Measurements from ENCODE around the gene SLC4A5.

The SLC4A5 gene

DNA sequence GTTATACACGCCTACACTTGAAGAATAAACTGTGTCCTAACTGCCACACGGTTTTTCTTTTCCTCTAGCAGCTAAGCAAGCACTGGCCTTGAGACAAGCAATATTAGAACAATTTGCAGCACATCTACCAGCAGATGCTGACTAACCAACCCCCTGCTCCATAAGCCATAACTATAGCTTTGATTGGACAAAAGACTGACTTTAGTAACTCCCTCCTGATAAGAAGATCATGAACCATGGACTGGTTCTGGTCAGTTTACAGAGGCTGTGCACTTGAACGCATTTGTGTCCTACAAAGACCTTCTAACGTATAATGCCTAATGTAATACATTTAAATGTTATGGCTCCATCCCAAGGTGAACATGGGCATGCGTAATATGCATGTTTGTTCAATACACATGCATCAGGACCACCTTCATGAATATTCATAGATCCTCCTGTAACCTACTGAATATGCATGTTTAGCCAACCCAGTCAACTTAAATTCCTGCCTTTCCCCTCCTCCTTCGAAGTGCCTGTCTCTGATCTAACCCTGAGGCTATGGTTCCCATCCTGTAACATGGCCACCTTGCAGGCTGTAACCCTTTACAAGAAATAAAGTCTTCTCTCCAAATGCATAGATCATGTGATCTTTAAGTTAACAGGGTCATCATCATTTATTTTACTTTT is 26.5 kb downstream of the SLC4A5 start:
- no peak for DNase-seq (ENCODE audit: low spot score)

DNA sequence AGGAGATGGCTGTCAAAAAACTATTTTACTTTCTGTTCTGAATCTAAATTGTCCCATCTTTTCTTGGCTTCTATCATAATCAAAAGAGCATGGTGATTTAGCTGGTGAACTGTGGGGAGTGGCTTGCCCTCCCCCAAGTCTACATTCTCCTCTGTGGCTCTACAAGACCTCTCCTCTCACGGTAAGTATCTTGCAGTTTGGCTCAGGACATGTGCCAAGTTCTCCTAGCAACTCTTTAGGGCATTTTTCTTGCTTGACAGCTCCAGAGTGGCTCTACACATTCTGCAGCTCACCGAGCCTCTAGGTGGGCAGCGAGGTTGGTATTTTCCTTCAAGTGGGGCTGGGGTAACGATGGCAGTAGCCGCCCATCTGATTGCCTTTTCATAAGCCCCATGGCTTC is 29.1 kb downstream of the SLC4A5 start:
- no peak for DNase-seq (ENCODE audit: low spot score)

DNA sequence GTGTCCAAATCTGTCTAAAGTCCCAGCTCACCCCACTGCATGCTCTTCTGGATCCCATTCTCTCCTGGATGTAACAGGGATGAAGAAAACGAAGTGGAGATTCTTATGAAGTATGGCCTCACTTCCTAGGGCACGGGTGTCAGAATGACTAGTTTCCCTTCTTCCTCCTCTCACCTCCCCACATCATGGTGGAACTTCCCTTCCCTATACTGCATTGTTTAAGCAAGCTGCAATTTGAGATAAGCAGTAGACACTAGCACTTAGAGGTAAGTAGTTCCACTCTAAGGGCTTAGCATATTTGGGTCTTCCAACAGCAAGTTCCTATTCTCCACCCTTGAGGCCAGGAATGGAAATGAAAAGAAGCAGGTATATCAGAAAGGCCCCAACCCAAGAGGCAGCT is 29.7 kb downstream of the SLC4A5 start:
- no peak for DNase-seq (ENCODE audit: low spot score)

GRCh38 chr2:74312913-74313312 is 30.3 kb downstream of the SLC4A5 start:
- no peak for DNase-seq (ENCODE audit: low spot score)

DNA sequence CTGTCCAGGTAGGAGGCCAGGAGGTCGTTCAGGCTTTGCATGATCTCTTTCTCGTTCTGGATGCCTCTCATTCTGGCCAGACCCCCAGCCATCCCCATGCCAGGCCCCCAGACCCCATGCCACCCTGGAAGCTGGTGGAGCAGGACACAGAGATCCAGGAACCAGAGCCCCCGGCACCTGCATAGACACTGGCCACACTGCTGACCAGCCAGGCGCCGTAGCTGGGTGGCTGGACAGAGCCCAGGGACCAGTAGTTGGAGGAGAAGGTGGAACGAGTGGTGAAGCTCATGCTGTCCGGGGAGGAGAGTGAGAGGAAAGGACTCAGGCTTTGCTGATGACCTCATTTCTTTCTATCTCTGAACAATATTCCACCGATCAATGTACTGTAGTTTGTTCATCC is 35.5 kb downstream of the SLC4A5 start:
- no peak for DNase-seq (ENCODE audit: low spot score)

DNA sequence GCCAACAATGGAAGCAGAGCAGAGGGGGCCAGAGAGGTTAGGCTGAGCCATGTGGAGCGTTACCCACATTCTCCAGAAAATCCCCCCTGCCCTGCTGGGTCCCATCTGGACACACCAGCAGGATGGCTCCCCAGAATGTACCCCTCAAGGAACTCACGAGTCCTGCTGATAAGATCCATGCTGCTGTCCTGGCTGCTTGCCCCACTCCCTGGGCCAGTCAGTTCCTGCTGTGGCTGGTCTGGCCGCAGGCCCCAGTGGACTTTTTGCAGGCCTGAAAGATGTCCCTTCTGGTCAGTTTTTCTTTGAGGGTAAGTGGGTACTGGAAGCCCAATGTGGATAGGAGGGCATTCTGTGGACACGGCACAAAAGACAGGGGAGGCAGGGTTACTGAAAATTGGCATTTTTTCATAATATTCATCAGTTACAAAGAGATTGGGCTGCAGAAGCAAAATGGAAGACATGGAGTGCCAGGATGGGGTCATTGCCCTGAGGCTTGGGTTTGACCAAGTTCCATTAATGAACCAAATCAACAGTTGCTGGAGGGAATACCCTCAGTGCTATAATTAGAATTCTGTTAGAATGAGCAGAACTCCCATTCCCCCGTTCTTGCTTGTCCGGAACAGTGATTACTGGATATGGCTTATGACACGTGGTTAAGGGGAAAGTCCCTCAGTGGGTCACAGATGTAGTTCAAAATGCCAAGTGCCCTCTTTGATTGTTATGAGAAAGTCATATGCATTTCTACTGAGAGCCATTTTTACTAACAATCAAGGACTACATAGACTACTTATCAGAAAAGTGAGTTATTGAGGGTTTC is 38.7 kb downstream of the SLC4A5 start:
- peak; percentile 36 for DNase-seq (ENCODE audit: low spot score)

- DNase-seq (ENCODE audit: low spot score) = no peak
These were observed 40.4 kb downstream of the SLC4A5 start for GRCh38 chr2:74302865-74303264.

- no peak for DNase-seq (ENCODE audit: low spot score)
These were observed 42.0 kb downstream of the SLC4A5 start for GRCh38 chr2:74301262-74301661.

- DNase-seq (ENCODE audit: low spot score) = no peak
These were observed 42.7 kb downstream of the SLC4A5 start for GRCh38 chr2:74300506-74300905.

DNA sequence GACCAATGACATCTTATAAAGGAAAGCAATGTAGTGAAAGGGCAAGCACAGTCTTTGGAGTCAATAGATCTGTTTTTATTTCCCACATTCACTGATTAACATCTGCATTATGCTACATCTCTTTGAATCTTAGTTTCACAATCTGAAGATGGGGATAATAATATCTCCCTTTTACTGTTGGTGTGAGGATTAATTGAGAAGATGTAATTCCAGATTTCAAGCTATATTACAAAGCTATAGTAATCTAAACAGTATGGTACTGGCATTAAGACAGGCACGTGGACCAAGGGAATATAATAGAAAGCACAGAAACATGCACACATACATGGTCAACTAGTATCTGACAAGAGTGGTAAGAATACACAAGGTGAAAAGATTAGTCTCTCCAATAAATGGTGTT is 45.3 kb downstream of the SLC4A5 start:
- no peak for DNase-seq (ENCODE audit: low spot score)

DNA sequence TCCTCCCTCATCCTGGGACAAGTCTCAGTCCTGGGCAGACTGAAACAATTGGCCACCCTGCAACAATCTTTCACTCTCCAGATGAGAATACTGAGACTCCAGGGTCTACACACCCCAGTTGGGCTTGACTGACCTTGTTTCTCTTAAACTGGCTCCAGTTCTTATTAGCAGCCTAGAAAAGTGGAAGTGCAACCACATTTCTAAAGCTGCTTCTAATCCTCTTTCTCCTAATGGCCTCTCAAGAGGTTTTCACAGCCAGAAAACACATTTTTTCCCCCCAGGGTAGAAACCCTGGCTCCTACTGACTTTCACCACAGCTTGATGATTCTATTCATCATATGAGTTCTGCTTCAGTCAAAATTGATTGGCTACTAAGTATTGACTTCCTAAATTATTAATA is 45.8 kb downstream of the SLC4A5 start:
- DNase-seq (ENCODE audit: low spot score) = no peak

GRCh38 chr2:74293191-74293991 is 49.8 kb downstream of the SLC4A5 start:
- DNase-seq (ENCODE audit: low spot score) = no peak

GRCh38 chr2:74292751-74293150 is 50.5 kb downstream of the SLC4A5 start:
- no peak for DNase-seq (ENCODE audit: low spot score)

DNA sequence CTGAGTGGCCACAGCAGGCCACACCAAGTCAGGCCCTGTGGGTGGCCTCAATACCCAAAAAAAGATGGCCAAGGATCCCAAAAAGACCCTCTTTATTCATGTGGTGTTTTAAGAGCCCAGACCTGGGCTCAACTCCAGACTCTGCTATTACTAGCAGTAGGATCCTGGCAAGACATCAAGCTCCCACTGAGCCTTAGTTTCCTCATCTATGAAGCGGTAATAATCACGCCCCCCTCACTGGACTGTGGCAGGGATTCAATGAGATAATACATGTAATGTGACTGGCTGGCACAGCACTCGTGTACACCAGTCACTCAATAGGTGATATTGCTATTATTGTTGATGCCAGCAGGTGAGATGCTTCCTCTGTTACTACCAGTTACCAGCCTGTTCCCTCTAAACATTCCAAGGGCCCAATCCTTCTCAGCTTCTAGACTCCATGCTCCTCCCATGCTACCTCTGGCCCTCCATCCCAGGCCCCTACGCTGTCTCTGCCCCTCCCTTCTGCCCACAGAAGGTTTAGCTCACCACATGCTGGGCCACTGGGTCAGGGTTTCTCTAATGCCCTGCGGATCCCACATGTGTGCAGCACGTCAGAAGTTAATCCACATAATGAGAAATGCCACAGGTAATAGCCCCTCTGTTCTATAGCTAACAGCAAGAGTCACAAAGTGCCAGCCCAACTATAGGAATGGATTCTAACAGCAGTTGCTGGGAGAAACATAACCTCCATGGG is 51.2 kb downstream of the SLC4A5 start:
- peak; percentile 56 for DNase-seq (ENCODE audit: low spot score)

GRCh38 chr2:74291218-74291544 is 52.0 kb downstream of the SLC4A5 start:
- no peak for DNase-seq (ENCODE audit: low spot score)

GRCh38 chr2:74290466-74291217 is 52.6 kb downstream of the SLC4A5 start:
- no peak for DNase-seq (ENCODE audit: low spot score)

- DNase-seq (ENCODE audit: low spot score) = no peak
These were observed 53.1 kb downstream of the SLC4A5 start for GRCh38 chr2:74290066-74290465.

GRCh38 chr2:74286725-74287124 is 56.5 kb downstream of the SLC4A5 start:
- no peak for DNase-seq (ENCODE audit: low spot score)

DNA sequence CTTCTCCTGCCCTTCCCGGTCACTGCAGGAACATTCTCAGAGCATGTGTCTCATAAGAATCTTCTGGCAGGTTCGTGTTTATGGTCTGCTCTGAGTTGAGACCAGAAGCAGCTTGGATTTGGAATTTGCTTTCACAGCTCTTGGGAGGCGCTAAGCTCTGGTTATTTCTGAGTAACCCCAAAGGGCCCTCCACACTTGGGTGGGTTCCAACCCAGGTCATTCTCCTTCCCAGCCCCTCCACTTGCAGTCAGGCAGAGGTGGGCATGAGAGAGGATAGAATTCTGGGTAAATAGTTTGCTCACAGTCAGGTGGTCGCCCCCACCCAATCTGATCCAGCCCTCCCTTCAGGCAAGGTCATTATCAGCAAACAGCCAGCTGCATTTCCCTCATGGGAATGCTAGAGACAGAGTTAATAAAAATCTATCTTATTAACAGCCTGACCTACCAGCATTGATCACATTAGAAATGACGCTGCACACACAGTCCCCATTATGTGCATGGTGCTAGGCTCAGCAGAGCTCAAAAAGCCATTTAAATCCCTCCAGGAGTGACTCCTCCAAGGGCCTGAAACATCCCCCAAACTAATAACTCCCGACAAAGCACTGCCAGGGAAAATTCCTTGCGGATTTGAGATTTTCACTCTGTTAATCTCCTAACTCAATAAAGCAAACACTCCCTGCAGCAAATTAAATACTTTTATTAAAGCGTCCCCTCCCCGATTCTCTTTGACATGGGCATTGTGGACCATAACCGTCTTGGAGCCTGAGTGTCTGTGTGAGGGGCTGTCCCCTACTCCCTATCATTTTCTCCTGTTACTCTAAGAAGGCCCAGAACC is 61.9 kb downstream of the SLC4A5 start:
- no peak for DNase-seq (ENCODE audit: low spot score)

DNA sequence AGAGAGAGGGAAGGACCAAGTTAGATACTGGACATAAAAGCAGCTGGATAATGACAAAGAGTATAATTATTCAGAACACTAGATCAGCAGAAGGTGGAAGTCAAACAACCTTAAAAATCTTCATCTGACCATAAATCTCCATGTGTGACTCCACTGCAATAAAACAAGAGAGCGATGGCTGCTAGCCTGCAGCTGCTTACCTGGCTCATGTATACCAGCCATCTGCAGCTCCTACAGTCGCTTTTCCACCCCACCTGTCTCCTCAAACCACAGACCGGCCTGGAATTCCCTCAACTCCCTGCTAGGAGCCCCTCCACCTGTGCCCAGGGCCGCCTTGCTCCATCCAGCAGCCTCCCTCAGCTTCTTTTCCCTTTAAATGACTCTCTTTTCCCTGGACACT is 64.5 kb downstream of the SLC4A5 start:
- peak; percentile 44 for DNase-seq (ENCODE audit: low spot score)

GRCh38 chr2:74278176-74278575 is 65.0 kb downstream of the SLC4A5 start:
- DNase-seq (ENCODE audit: low spot score) = no peak

Data from cerebellar cortex (tissue), 1 donor.